Measurements from ENCODE around the gene CERS6.

GRCh38 chr2:168699844-168700417 lies 243.9 kb downstream of the CERS6 start:
- no peak for TF ChIP-seq NFYB (IDR thresholded peaks at IDR 0.05; ENCODE audit: insufficient read depth, low read depth, low read length)
- TF ChIP-seq MYC (IDR thresholded peaks at IDR 0.05; ENCODE audit: insufficient read depth, insufficient read length, insufficient replicate concordance, low read length, severe bottlenecking): no peak
- no peak for TF ChIP-seq SMC3 (IDR thresholded peaks at IDR 0.05; ENCODE audit: borderline replicate concordance, low read length)
- TF ChIP-seq RFX5 (IDR thresholded peaks at IDR 0.05; ENCODE audit: low read depth, low read length): no peak
- TF ChIP-seq SIN3A (IDR thresholded peaks at IDR 0.05; ENCODE audit: low read depth, low read length): no peak
- TF ChIP-seq CTCF (IDR thresholded peaks at IDR 0.05 in 2 of 3, conservative IDR thresholded peaks at IDR 0.05 in 1 of 3; ENCODE audit: control insufficient read depth in 2 of 3, extremely low read depth in 1 of 3, insufficient read depth in 1 of 3, low read depth in 3 of 3, low read length in 3 of 3): no peak
- no peak for TF ChIP-seq PRDM15 (CRISPR knock-in tag; IDR thresholded peaks at IDR 0.05)
- TF ChIP-seq BRCA1 (IDR thresholded peaks at IDR 0.05; ENCODE audit: low read depth, low read length): no peak
- TF ChIP-seq ZBTB33 (IDR thresholded peaks at IDR 0.05): no peak

Measured in GM12878 (cell line).